Esophagus squamous epithelium (tissue), 4 donors: ENCODE results near the gene TMEM74B.

Experiments
- POLR2A ChIP-seq, 4 donors: fragments of 450-650 bp; IDR thresholded peaks; one replicate each; pipeline ENCODE4 v1.6.1; 2017; ENCODE audit warnings: antibody characterized with exemption in 4 of 4, mild to moderate bottlenecking in 4 of 4, moderate library complexity in 3 of 4
- TF ChIP-seq, protein P1 (sequence below), 6 experiments: fragments of 450-650 bp in 4 of 6; fragments of 200-600 bp in 2 of 6; sonication (generic) in 2 of 6; IDR thresholded peaks; one replicate each; pipeline ENCODE4 v1.5.1; 2016 to 2019; ENCODE audit warnings: antibody characterized with exemption in 6 of 6, mild to moderate bottlenecking in 4 of 6, moderate library complexity in 4 of 6

DNA sequence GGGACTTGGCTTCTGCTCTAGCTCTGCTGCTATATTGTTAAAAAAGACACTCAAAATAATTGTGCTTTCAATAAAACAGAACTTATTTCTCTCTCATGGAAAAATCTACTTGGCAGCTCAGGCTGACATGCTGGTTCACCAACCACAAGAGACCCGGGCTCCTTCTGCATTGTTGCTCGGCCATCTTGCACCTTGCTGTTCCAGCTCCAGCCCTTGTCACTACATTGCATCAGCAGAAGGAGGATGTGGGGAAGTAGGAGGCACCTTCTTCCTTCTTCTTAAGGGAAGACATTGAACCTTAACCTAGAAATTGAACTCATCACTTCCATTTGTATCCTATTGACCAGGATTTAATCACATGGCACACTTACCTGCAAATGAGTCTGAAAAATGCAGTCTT, 11.9 kb upstream of the TMEM74B start:
- TF ChIP-seq, protein P1, sequence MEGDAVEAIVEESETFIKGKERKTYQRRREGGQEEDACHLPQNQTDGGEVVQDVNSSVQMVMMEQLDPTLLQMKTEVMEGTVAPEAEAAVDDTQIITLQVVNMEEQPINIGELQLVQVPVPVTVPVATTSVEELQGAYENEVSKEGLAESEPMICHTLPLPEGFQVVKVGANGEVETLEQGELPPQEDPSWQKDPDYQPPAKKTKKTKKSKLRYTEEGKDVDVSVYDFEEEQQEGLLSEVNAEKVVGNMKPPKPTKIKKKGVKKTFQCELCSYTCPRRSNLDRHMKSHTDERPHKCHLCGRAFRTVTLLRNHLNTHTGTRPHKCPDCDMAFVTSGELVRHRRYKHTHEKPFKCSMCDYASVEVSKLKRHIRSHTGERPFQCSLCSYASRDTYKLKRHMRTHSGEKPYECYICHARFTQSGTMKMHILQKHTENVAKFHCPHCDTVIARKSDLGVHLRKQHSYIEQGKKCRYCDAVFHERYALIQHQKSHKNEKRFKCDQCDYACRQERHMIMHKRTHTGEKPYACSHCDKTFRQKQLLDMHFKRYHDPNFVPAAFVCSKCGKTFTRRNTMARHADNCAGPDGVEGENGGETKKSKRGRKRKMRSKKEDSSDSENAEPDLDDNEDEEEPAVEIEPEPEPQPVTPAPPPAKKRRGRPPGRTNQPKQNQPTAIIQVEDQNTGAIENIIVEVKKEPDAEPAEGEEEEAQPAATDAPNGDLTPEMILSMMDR (IDR thresholded peaks at IDR 0.05) = no peak
- TF ChIP-seq POLR2A (IDR thresholded peaks at IDR 0.05) = no peak
